Neural cell (in vitro differentiated cells): ENCODE measurements around the gene ANKRD13B. TPM values are rescaled to one million over a fixed set of nuclear protein-coding genes. Genes with fewer than 3 reads are reported as not detected.

Experiments
- H2AFZ ChIP-seq: fragments of 200-600, 300-800 bp; sonication (generic), shearing (Covaris generic); 2 replicates; pipeline ENCODE4 v1.6.0; 2014; ENCODE audit warnings: low read depth, mild to moderate bottlenecking, antibody characterized with exemption, low read length, moderate library complexity
- H3F3A ChIP-seq: fragments of 200-600 bp; shearing (Covaris generic); 2 replicates; pipeline ENCODE4 v1.6.1; 2016; ENCODE audit warnings: mild to moderate bottlenecking, moderate library complexity, mixed read lengths, antibody characterized with exemption, low read length; ENCODE audit not compliant: insufficient read depth, poor library complexity, severe bottlenecking
- H3K27ac ChIP-seq: fragments of 200-600, 300-800 bp; sonication (generic), shearing (Covaris generic); 2 replicates; pipeline ENCODE4 v1.5.1; 2014; ENCODE audit warnings: mild to moderate bottlenecking, low read length, moderate library complexity
- H3K27me3 ChIP-seq: fragments of 300-800, 200-600 bp; sonication (generic), shearing (Covaris generic); 2 replicates; pipeline ENCODE4 v1.6.0; 2014; ENCODE audit warnings: mild to moderate bottlenecking, low read depth, low read length, moderate library complexity; ENCODE audit not compliant: insufficient read depth
- H3K36me3 ChIP-seq: fragments of 300-800, 200-600 bp; sonication (generic), shearing (Covaris generic); 2 replicates; pipeline ENCODE4 v1.5.1; 2014; ENCODE audit warnings: mild to moderate bottlenecking, antibody characterized with exemption, low read length, moderate library complexity; ENCODE audit not compliant: insufficient read depth
- H3K4me2 ChIP-seq: fragments of 300-800, 200-600 bp; sonication (generic), shearing (Covaris generic); 2 replicates; pipeline ENCODE4 v1.6.0; 2014; ENCODE audit warnings: mild to moderate bottlenecking, low read length
- H3K4me3 ChIP-seq: fragments of 300-800, 200-600 bp; sonication (generic), shearing (Covaris generic); 2 replicates; pipeline ENCODE4 v1.5.1; 2014; ENCODE audit warnings: mild to moderate bottlenecking, low read length, moderate library complexity
- H3K79me2 ChIP-seq: fragments of 200-600 bp; shearing (Covaris generic); replicated peaks from 2 replicates; pipeline ENCODE4 v1.6.0; 2014; ENCODE audit warnings: mild to moderate bottlenecking, low read length, moderate library complexity; ENCODE audit not compliant: insufficient read depth
- H3K9ac ChIP-seq: fragments of 300-800, 200-600 bp; sonication (generic), shearing (Covaris generic); 2 replicates; pipeline ENCODE4 v1.6.1; 2016; ENCODE audit warnings: mild to moderate bottlenecking, low read length, mixed read lengths
- H3K9me2 ChIP-seq: fragments of 200-600 bp; shearing (Covaris generic); 2 replicates; pipeline ENCODE4 v1.6.1; 2016; ENCODE audit warnings: mild to moderate bottlenecking, low read length, mixed read lengths; ENCODE audit not compliant: insufficient read depth
- H3K9me3 ChIP-seq: fragments of 200-600, 300-800 bp; sonication (generic), shearing (Covaris generic); 2 replicates; pipeline ENCODE4 v1.6.1; 2016; ENCODE audit warnings: mild to moderate bottlenecking, mixed run types, low read length, moderate library complexity, mixed read lengths
- H4K20me1 ChIP-seq: fragments of 200-600 bp; shearing (Covaris generic); 2 replicates; pipeline ENCODE4 v1.6.1; 2016; ENCODE audit warnings: mild to moderate bottlenecking, mixed run types; ENCODE audit not compliant: insufficient read depth
- CTCF ChIP-seq: fragments of 450-650 bp; IDR thresholded peaks from 2 replicates; pipeline ENCODE4 v1.5.1; 2014; ENCODE audit warnings: antibody characterized with exemption, mild to moderate bottlenecking, moderate library complexity; ENCODE audit not compliant: poor library complexity, severe bottlenecking
- EP300 ChIP-seq: fragments of 450-650 bp; conservative IDR thresholded peaks from 2 replicates; pipeline ENCODE4 v1.6.1; 2014; ENCODE audit warnings: antibody characterized with exemption, mild to moderate bottlenecking, moderate library complexity; ENCODE audit not compliant: poor library complexity, severe bottlenecking
- EZH2 ChIP-seq: fragments of 200-600, 300-800 bp; shearing (Covaris generic), sonication (generic); IDR thresholded peaks from 2 replicates; pipeline ENCODE4 v1.6.1; 2014; ENCODE audit warnings: antibody characterized with exemption, low read length, borderline replicate concordance, mild to moderate bottlenecking; ENCODE audit not compliant: insufficient read depth, poor library complexity, severe bottlenecking
- MXI1 ChIP-seq: fragments of 450-650 bp; conservative IDR thresholded peaks from 2 replicates; pipeline ENCODE4 v1.6.1; 2014; ENCODE audit warnings: antibody characterized with exemption, mild to moderate bottlenecking; ENCODE audit not compliant: poor library complexity, severe bottlenecking
- POLR2AphosphoS5 ChIP-seq: IDR thresholded peaks from 2 replicates; pipeline ENCODE4 v1.6.1; 2012
- RAD21 ChIP-seq: fragments of 450-650 bp; conservative IDR thresholded peaks from 2 replicates; pipeline ENCODE4 v1.6.1; 2014; ENCODE audit warnings: antibody characterized with exemption, mild to moderate bottlenecking, moderate library complexity
- SMC3 ChIP-seq: fragments of 450-650 bp; conservative IDR thresholded peaks from 2 replicates; pipeline ENCODE4 v1.6.1; 2014; ENCODE audit warnings: antibody characterized with exemption, mild to moderate bottlenecking, moderate library complexity; ENCODE audit not compliant: poor library complexity
- TAF1 ChIP-seq: IDR thresholded peaks from 2 replicates; pipeline ENCODE4 v1.6.1; 2012; ENCODE audit warnings: low read depth
- polyA plus RNA-seq: library from polyadenylated mRNA; depleted of rRNA; stranded (reverse); fragments of >200 nt; gene quantifications from 2 replicates; pipeline ENCODE4 v1.2.3, GENCODE V29; 2014
- TF ChIP-seq, protein P1 (sequence below): IDR thresholded peaks from 2 replicates; pipeline ENCODE4 v1.6.1; 2012; ENCODE audit warnings: borderline replicate concordance

The ANKRD13B gene
- polyA plus RNA-seq, 1 donor from 2014 or later: 35.0 TPM

DNA sequence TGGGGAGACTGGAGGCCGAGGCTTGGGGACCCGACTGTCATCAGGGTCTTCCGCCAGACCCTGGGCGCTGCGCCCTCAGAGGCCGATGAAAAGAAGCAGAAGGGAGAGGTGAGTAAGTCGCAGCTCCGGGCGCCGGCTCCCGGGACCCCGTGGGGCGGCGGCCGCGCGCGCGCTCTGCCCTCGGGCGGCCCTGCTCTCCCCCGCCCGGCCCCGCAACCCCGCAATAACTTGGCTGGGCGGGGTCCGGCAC, 25.7 kb upstream of the ANKRD13B start:
- Histone ChIP-seq H3F3A (no peaks in the 10 kb centered on the region), H2AFZ (no peak overlapping the region), H3K36me3 (no peaks in the 10 kb centered on the region), H3K9me2 (no peaks in the 10 kb centered on the region), H3K4me2 (no peak overlapping the region), H3K27ac (no peak overlapping the region), H3K27me3 (peaks cover 44% of the 10 kb centered on the region), H4K20me1 (no peaks in the 10 kb centered on the region), H3K79me2 (no peaks in the 10 kb centered on the region), H3K4me3 (peak overlapping the region; percentile 84), H3K9ac (no peak overlapping the region), H3K9me3 (no peaks in the 10 kb centered on the region)
- no peak for TF ChIP-seq EP300
- no peak for TF ChIP-seq RAD21
- TF ChIP-seq POLR2AphosphoS5: no peak

- H3K9me2 ChIP-seq: no peaks in the 10 kb centered on the region
- no peaks in the 10 kb centered on the region for H3K79me2 ChIP-seq
- H3K9ac ChIP-seq: peak overlapping the region; percentile 34
- H3K4me2 ChIP-seq: peak overlapping the region; percentile 58
- H3K36me3 ChIP-seq: no peaks in the 10 kb centered on the region
- peaks cover 44% of the 10 kb centered on the region for H3K27me3 ChIP-seq
- H3K9me3 ChIP-seq: no peaks in the 10 kb centered on the region
- no peaks in the 10 kb centered on the region for H3F3A ChIP-seq
- peak overlapping the region; percentile 84 for H3K4me3 ChIP-seq
- H2AFZ ChIP-seq: no peak overlapping the region
- H4K20me1 ChIP-seq: no peaks in the 10 kb centered on the region
- no peak overlapping the region for H3K27ac ChIP-seq
- TF ChIP-seq EP300: no peak
- no peak for TF ChIP-seq RAD21
- TF ChIP-seq, protein P1, sequence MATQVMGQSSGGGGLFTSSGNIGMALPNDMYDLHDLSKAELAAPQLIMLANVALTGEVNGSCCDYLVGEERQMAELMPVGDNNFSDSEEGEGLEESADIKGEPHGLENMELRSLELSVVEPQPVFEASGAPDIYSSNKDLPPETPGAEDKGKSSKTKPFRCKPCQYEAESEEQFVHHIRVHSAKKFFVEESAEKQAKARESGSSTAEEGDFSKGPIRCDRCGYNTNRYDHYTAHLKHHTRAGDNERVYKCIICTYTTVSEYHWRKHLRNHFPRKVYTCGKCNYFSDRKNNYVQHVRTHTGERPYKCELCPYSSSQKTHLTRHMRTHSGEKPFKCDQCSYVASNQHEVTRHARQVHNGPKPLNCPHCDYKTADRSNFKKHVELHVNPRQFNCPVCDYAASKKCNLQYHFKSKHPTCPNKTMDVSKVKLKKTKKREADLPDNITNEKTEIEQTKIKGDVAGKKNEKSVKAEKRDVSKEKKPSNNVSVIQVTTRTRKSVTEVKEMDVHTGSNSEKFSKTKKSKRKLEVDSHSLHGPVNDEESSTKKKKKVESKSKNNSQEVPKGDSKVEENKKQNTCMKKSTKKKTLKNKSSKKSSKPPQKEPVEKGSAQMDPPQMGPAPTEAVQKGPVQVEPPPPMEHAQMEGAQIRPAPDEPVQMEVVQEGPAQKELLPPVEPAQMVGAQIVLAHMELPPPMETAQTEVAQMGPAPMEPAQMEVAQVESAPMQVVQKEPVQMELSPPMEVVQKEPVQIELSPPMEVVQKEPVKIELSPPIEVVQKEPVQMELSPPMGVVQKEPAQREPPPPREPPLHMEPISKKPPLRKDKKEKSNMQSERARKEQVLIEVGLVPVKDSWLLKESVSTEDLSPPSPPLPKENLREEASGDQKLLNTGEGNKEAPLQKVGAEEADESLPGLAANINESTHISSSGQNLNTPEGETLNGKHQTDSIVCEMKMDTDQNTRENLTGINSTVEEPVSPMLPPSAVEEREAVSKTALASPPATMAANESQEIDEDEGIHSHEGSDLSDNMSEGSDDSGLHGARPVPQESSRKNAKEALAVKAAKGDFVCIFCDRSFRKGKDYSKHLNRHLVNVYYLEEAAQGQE: no peak
- TF ChIP-seq TAF1: no peak
- TF ChIP-seq MXI1: no peak
- no peak for TF ChIP-seq SMC3
- TF ChIP-seq POLR2AphosphoS5: no peak
- TF ChIP-seq CTCF: peak; percentile 41
- peak; percentile 78 for TF ChIP-seq EZH2
Observed at GRCh38 chr17:29567554-29568330, 25.2 kb upstream of the ANKRD13B start.
